SK-N-SH (cell line): ENCODE results near the gene EXOC6B. TPM values are rescaled to one million over a fixed set of nuclear protein-coding genes. Genes with fewer than 3 reads are reported as not detected.
A peak's percentile ranks its signal among the peaks of the same experiment; 100 is the strongest.

Experiments used
- CTCF ChIA-PET: fragments of 300-600, 350-600 bp; formaldehyde crosslinking; extraction: SDS; loops from one replicate; lab custom pipeline; 2021; lab: Yijun Ruan, JAX
- POLR2A ChIA-PET: fragments of 350-600 bp; sonication (Branson Sonifier 250); formaldehyde crosslinking; extraction: SDS; loops from one replicate; lab custom pipeline; 2020; ENCODE audit warnings: antibody characterized with exemption, inconsistent platforms; lab: Yijun Ruan, JAX
- DNase-seq: peaks from one replicate; pipeline ENCODE4 v3.0.0; 2012
- H2AFZ ChIP-seq: fragments of 200-600 bp; sonication (generic); 2 replicates; pipeline ENCODE4 v1.8.1; 2016; ENCODE audit warnings: antibody characterized with exemption, mild to moderate bottlenecking, low read depth
- H3F3A ChIP-seq: fragments of 200-600 bp; sonication (generic); replicated peaks from 2 replicates; pipeline ENCODE3; 2016; ENCODE audit warnings: antibody characterized with exemption, mild to moderate bottlenecking; ENCODE audit not compliant: insufficient read depth
- H3K27ac ChIP-seq, 2 experiments: fragments of 200-500 bp in 1 of 2; fragments of 200-600 bp in 1 of 2; sonication (Bioruptor generic) in 1 of 2; sonication (generic), shearing (Covaris generic) in 1 of 2; 2 replicates each; pipeline versions ENCODE4 v1.5.1 to v1.6.1; 2014 to 2016; ENCODE audit warnings: low read depth in 2 of 2, inconsistent platforms in 1 of 2, low read length in 1 of 2, mild to moderate bottlenecking in 1 of 2, mixed read lengths in 1 of 2
- H3K27me3 ChIP-seq: fragments of 200-600 bp; sonication (generic), shearing (Covaris generic); 2 replicates; pipeline ENCODE4 v1.6.1; 2016; ENCODE audit warnings: mixed run types; ENCODE audit not compliant: insufficient read depth
- H3K36me3 ChIP-seq, 2 experiments: fragments of 200-500 bp in 1 of 2; fragments of 200-600 bp in 1 of 2; sonication (Bioruptor generic) in 1 of 2; sonication (generic) in 1 of 2; replicated peaks in 1 of 2; 2 replicates each; pipeline versions ENCODE3 to v1.5.1; 2014 to 2016; ENCODE audit warnings: low read length in 1 of 2, mild to moderate bottlenecking in 1 of 2; ENCODE audit not compliant: insufficient read depth in 2 of 2, control insufficient read depth in 1 of 2
- H3K4me1 ChIP-seq, 2 experiments: fragments of 200-500 bp in 1 of 2; fragments of 200-600 bp in 1 of 2; sonication (Bioruptor generic) in 1 of 2; sonication (generic), shearing (Covaris generic) in 1 of 2; 2 replicates each; pipeline versions ENCODE4 v1.5.1 to v1.6.1; 2014 to 2016; ENCODE audit warnings: low read depth in 1 of 2, low read length in 1 of 2, mixed run types in 1 of 2; ENCODE audit not compliant: insufficient read depth in 2 of 2, control insufficient read depth in 1 of 2
- H3K4me2 ChIP-seq: fragments of 200-600 bp; sonication (generic), shearing (Covaris generic); 2 replicates; pipeline ENCODE4 v1.6.1; 2017; ENCODE audit warnings: mixed run types
- H3K4me3 ChIP-seq, 2 experiments: fragments of 200-500 bp in 1 of 2; fragments of 200-600 bp in 1 of 2; sonication (Bioruptor generic) in 1 of 2; sonication (generic), shearing (Covaris generic) in 1 of 2; 2 replicates each; pipeline versions ENCODE4 v1.5.1 to v1.8.1; 2014 to 2016; ENCODE audit warnings: low read depth in 2 of 2, inconsistent platforms in 1 of 2, low read length in 1 of 2, mild to moderate bottlenecking in 1 of 2, mixed read lengths in 1 of 2, moderate library complexity in 1 of 2
- H3K79me2 ChIP-seq: fragments of 200-600 bp; sonication (generic); 2 replicates; pipeline ENCODE4 v1.8.1; 2017; ENCODE audit warnings: mild to moderate bottlenecking; ENCODE audit not compliant: insufficient read depth
- H3K9ac ChIP-seq: fragments of 200-600 bp; sonication (generic); 2 replicates; pipeline ENCODE4 v1.6.1; 2017; ENCODE audit warnings: mixed run types
- H3K9me2 ChIP-seq: fragments of 200-600 bp; sonication (generic); 2 replicates; pipeline ENCODE4 v1.6.1; 2017; ENCODE audit warnings: mixed run types
- H3K9me3 ChIP-seq: fragments of 200-600 bp; sonication (generic); 2 replicates; pipeline ENCODE4 v1.6.1; 2017; ENCODE audit warnings: mixed run types, mild to moderate bottlenecking, moderate library complexity
- H4K20me1 ChIP-seq: fragments of 200-600 bp; sonication (generic); 2 replicates; pipeline ENCODE4 v1.6.1; 2017; ENCODE audit warnings: mild to moderate bottlenecking, mixed run types; ENCODE audit not compliant: insufficient read depth
- CHD2 ChIP-seq: fragments of 150-350 bp; IDR thresholded peaks from 2 replicates; pipeline ENCODE4 v1.6.1; 2018; ENCODE audit warnings: low read length; ENCODE audit not compliant: partially characterized antibody
- EP300 ChIP-seq, 2 experiments: IDR thresholded peaks; 2 replicates each; pipeline versions ENCODE4 v1.4.0 to v1.6.1; 2012; ENCODE audit warnings: borderline replicate concordance in 1 of 2, low read depth in 1 of 2, low read length in 1 of 2
- GATA2 ChIP-seq: sonication (generic); formaldehyde crosslinking; IDR thresholded peaks from 2 replicates; pipeline ENCODE4 v1.5.0; 2020; ENCODE audit warnings: mild to moderate bottlenecking, missing genetic modification reagents
- MEF2A ChIP-seq: IDR thresholded peaks from 2 replicates; pipeline ENCODE4 v1.4.0; 2012; ENCODE audit warnings: low read depth, borderline replicate concordance
- RAD21 ChIP-seq: IDR thresholded peaks from 2 replicates; pipeline ENCODE4 v1.6.1; 2012; ENCODE audit warnings: mild to moderate bottlenecking, low read length
- RCOR1 ChIP-seq: fragments of 150-350 bp; IDR thresholded peaks from 2 replicates; pipeline ENCODE4 v1.6.1; 2017; ENCODE audit warnings: antibody characterized with exemption, low read length
- RFX5 ChIP-seq: IDR thresholded peaks from 2 replicates; pipeline ENCODE4 v1.6.1; 2012; ENCODE audit warnings: mild to moderate bottlenecking, improper control_type of control experiment, low read length
- RXRA ChIP-seq: IDR thresholded peaks from 2 replicates; pipeline ENCODE4 v1.4.0; 2012; ENCODE audit warnings: low read depth, mild to moderate bottlenecking, borderline replicate concordance
- SIN3A ChIP-seq: IDR thresholded peaks from 2 replicates; pipeline ENCODE4 v1.6.1; 2012; ENCODE audit warnings: low read depth, mild to moderate bottlenecking, low read length, moderate library complexity, borderline replicate concordance
- TCF12 ChIP-seq: IDR thresholded peaks from 2 replicates; pipeline ENCODE4 v1.4.0; 2012
- TEAD4 ChIP-seq: IDR thresholded peaks from 2 replicates; pipeline ENCODE4 v1.4.0; 2012; ENCODE audit warnings: mild to moderate bottlenecking, borderline replicate concordance; ENCODE audit not compliant: insufficient read depth
- WGBS: methylation state at CpG from one replicate; pipeline ENCODE4 v1.1.6; 2017; ENCODE audit warnings: low lambda C conversion rate; 5-methylcytosine and 5-hydroxymethylcytosine counted together
- polyA plus RNA-seq, 3 experiments: library from polyadenylated mRNA; depleted of rRNA; stranded (reverse); fragments of >200 nt; gene quantifications; 2 replicates each; pipeline ENCODE4 v1.2.3, GENCODE V29; 2012
- TF ChIP-seq, protein P1 (sequence below): fragments of 150-350 bp; IDR thresholded peaks from 2 replicates; pipeline ENCODE4 v1.6.1; 2017; ENCODE audit warnings: antibody characterized with exemption, low read length, low read depth, borderline replicate concordance
- TF ChIP-seq, protein P2 (sequence below): fragments of 150-350 bp; IDR thresholded peaks from 2 replicates; pipeline ENCODE4 v1.6.1; 2016; ENCODE audit warnings: mild to moderate bottlenecking, low read depth, low read length

EXOC6B gene
- polyA plus RNA-seq, 1 of the 3 experiments (the other 2 are of a cell fraction), result 7.4 TPM

DNA sequence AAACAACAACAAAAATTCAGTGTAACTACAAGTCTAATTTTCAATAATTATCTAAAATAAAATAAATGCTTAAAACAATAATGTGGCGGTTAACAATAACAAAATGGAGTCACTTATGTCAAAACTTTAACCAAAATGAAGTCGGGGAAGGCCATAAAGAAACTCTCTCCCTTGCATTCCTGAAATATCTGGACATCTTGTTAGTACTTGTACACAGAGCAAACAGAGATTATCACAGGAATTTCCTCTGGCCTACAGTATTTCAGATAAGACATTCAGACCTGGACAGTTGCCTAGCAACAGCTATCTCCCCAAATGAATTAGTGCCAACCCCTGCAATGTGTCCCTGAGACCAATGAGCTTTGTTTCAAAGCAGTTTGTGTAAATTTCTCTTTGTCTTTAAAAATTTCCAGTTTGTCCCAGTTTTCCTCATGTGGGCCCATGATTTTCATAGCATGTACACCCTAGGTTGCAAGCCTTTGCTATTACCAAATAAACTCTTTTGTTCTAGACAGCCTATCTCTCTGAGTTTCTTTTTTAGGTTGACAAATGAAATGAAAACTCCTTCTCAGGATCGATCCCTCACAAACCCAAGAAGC, 68.6 kb downstream of the EXOC6B start:
- Histone ChIP-seq H4K20me1 (no peaks in the 10 kb centered on the region), H3K79me2 (no peaks in the 10 kb centered on the region), H3K4me2 (no peak overlapping the region), H3K27ac (no peak overlapping the region; a peak in 1 of 4 replicates), H3K36me3 (peaks cover 0 to 17% of the 10 kb centered on the region in 2 experiments), H3F3A (no peaks in the 10 kb centered on the region), H3K9ac (no peak overlapping the region), H3K4me3 (no peak overlapping the region), H2AFZ (no peak overlapping the region), H3K9me3 (peaks cover 6% of the 10 kb centered on the region), H3K27me3 (no peaks in the 10 kb centered on the region), H3K4me1 (no peaks in the 10 kb centered on the region; a peak in 2 of 4 replicates), H3K9me2 (no peaks in the 10 kb centered on the region)
- peak; percentile 45 for DNase-seq
- ChIA-PET CTCF (interaction anchor here (0.6 to 1.6 kb wide), 3 partner anchors 65 to 130 kb away, joined by 3 to 5 read pairs (median 4); partner anchors contain the start of gene SPR), POLR2A (no interaction called here)
- TF ChIP-seq SIN3A (no peak), MEF2A (no peak), RCOR1 (peak; percentile 94), TEAD4 (no peak), EP300 (IDR thresholded peaks at IDR 0.05; ENCODE audit: borderline replicate concordance in 1 of 2, low read depth in 1 of 2, low read length in 1 of 2) (peak in 1 of 2 experiments; percentile 56; a peak in 1 of 4 replicates), GATA2 (CRISPR knock-in tag) (peak; percentile 68), CHD2 (peak; percentile 14)
- TF ChIP-seq, protein P1, sequence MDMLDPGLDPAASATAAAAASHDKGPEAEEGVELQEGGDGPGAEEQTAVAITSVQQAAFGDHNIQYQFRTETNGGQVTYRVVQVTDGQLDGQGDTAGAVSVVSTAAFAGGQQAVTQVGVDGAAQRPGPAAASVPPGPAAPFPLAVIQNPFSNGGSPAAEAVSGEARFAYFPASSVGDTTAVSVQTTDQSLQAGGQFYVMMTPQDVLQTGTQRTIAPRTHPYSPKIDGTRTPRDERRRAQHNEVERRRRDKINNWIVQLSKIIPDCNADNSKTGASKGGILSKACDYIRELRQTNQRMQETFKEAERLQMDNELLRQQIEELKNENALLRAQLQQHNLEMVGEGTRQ, result no peak
- TF ChIP-seq, protein P2, sequence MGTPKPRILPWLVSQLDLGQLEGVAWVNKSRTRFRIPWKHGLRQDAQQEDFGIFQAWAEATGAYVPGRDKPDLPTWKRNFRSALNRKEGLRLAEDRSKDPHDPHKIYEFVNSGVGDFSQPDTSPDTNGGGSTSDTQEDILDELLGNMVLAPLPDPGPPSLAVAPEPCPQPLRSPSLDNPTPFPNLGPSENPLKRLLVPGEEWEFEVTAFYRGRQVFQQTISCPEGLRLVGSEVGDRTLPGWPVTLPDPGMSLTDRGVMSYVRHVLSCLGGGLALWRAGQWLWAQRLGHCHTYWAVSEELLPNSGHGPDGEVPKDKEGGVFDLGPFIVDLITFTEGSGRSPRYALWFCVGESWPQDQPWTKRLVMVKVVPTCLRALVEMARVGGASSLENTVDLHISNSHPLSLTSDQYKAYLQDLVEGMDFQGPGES, result no peak
- 62% methylated on average over 3 of the region's 3 CpGs for WGBS

DNA sequence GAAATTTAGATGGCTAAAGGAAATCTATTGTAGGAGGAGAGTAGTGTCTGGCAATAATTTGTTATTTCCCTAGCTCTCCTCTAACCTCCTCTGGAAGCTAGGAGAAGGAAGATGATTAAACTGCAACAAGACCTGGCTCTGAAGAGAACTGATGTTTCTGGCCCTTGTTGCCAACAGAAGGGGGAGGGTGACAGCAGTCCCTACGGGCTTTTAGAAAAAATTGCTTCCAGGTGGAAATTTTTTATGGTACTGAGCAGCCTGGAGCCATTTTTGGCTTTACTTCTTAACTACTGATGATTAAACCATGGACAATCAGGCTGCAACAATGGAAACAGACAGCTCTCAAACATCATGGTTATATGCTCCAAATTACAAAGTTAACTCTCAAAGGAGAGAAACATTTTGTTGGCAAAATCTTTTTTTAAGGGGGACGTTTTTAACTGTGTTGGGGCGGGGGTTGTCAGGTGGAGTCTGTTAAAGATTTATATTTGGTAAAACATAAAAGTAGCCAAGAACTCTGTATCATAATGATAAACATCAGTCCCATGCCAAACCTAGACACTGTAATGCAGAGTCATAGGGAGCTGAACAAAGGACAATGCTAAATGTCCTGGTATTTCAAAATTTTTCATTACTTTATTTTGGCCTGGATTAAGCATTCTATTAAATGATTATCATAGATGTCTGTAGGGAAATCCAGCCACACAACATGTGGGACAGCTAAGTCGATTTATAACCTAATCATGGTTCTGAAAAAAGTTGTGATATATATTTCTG, 70.0 kb downstream of the EXOC6B start:
- no peak for TF ChIP-seq RFX5
- no peak for TF ChIP-seq RXRA
- TF ChIP-seq RAD21, result no peak
- TF ChIP-seq, protein P1, result no peak
- TF ChIP-seq EP300 (IDR thresholded peaks at IDR 0.05; ENCODE audit: borderline replicate concordance in 1 of 2, low read depth in 1 of 2, low read length in 1 of 2), result no peak
- peak; percentile 7; the same call in 1 of the 2 replicates for TF ChIP-seq TCF12
- CTCF ChIA-PET, result interaction anchor here (1.0 to 1.5 kb wide), 4 partner anchors 10 to 106 kb away, joined by 3 to 9 read pairs (median 4); no protein-coding TSS in a partner anchor
- Histone ChIP-seq H4K20me1 (no peaks in the 10 kb centered on the region), H3K27ac (no peak overlapping the region), H3K4me2 (no peak overlapping the region), H3F3A (no peaks in the 10 kb centered on the region), H3K27me3 (no peaks in the 10 kb centered on the region), H3K79me2 (no peaks in the 10 kb centered on the region), H3K4me3 (no peak overlapping the region), H3K9ac (no peak overlapping the region), H3K36me3 (peaks cover 0 to 10% of the 10 kb centered on the region in 2 experiments), H3K4me1 (no peaks in the 10 kb centered on the region; a peak in 2 of 4 replicates), H3K9me3 (no peaks in the 10 kb centered on the region), H3K9me2 (no peaks in the 10 kb centered on the region), H2AFZ (no peak overlapping the region)
- 44% methylated on average over 4 of the region's 4 CpGs for WGBS
- POLR2A ChIA-PET, result no interaction called here
- DNase-seq, result no peak
